RPMI8226 (cell line): ENCODE measurements around the gene CRIM1.

Experiments
- DNase-seq: peaks from one replicate; pipeline ENCODE4 v3.0.0-alpha.2; 2015

CRIM1 gene

GRCh38 chr2:36373149-36373926 is 17.8 kb downstream of the CRIM1 start:
- DNase-seq = no peak

- DNase-seq = no peak
These were observed 19.0 kb downstream of the CRIM1 start for GRCh38 chr2:36374585-36374984.

- DNase-seq = peak; percentile 26
These were observed 20.8 kb downstream of the CRIM1 start for GRCh38 chr2:36376319-36376765.

GRCh38 chr2:36376992-36377738 is 21.6 kb downstream of the CRIM1 start:
- no peak for DNase-seq

- no peak for DNase-seq
These were observed 24.3 kb downstream of the CRIM1 start for GRCh38 chr2:36379710-36380448.

GRCh38 chr2:36380624-36381481 is 25.3 kb downstream of the CRIM1 start:
- DNase-seq = no peak

GRCh38 chr2:36381993-36382392 is 26.4 kb downstream of the CRIM1 start:
- DNase-seq = no peak

- no peak for DNase-seq
These were observed 26.9 kb downstream of the CRIM1 start for GRCh38 chr2:36382472-36382871.

- DNase-seq = no peak
These were observed 28.1 kb downstream of the CRIM1 start for GRCh38 chr2:36383726-36384125.

GRCh38 chr2:36384454-36384853 is 28.9 kb downstream of the CRIM1 start:
- DNase-seq = no peak

- DNase-seq = no peak
These were observed 30.0 kb downstream of the CRIM1 start for GRCh38 chr2:36385603-36386002.

GRCh38 chr2:36387258-36387916 is 31.8 kb downstream of the CRIM1 start:
- no peak for DNase-seq

- no peak for DNase-seq
These were observed 32.9 kb downstream of the CRIM1 start for GRCh38 chr2:36388472-36388871.

GRCh38 chr2:36389091-36389564 is 33.5 kb downstream of the CRIM1 start:
- DNase-seq = no peak

- DNase-seq = no peak
These were observed 34.0 kb downstream of the CRIM1 start for GRCh38 chr2:36389577-36389976.

GRCh38 chr2:36392571-36393255 is 37.1 kb downstream of the CRIM1 start:
- no peak for DNase-seq

GRCh38 chr2:36393738-36394256 is 38.2 kb downstream of the CRIM1 start:
- DNase-seq = no peak

- DNase-seq = no peak
These were observed 39.2 kb downstream of the CRIM1 start for GRCh38 chr2:36394804-36395203.

GRCh38 chr2:36395866-36396265 is 40.3 kb downstream of the CRIM1 start:
- no peak for DNase-seq

- no peak for DNase-seq
These were observed 41.4 kb downstream of the CRIM1 start for GRCh38 chr2:36396878-36397539.
